HepG2 (cell line): Measurements from ENCODE around the gene RAB20. TPM values are rescaled to one million over a fixed set of nuclear protein-coding genes. Genes with fewer than 3 reads are reported as not detected.

Experiments
- ATAC-seq: fragments of 200-7000 bp; cut with Tn5 transposase; 3 replicates; pipeline ENCODE4 v1.9.1; 2020; ENCODE audit warnings: mild to moderate bottlenecking, moderate library complexity
- BruUV-seq: library from RNA; stranded (reverse); fragments of 400-500 nt; replicated peaks from 2 replicates; lab custom pipeline; 2021; lab: Mats Ljungman, UMichigan
- CTCF ChIA-PET: fragments of 300-600 bp; formaldehyde crosslinking; extraction: SDS; loops from one replicate; lab custom pipeline; 2021; ENCODE audit warnings: low total read pairs, inconsistent platforms, low intra/inter-chr PET ratio; lab: Yijun Ruan, JAX
- POLR2A ChIA-PET: fragments of 350-600 bp; sonication (Branson Sonifier 250); formaldehyde crosslinking; loops from one replicate; lab custom pipeline; 2020; ENCODE audit warnings: antibody characterized with exemption, inconsistent platforms; lab: Yijun Ruan, JAX
- DNase-seq: peaks from one replicate; pipeline ENCODE4 v3.0.0-alpha.2; 2015; ENCODE audit warnings: low spot score
- FAIRE-seq: peaks from 3 replicates; lab custom pipeline; 2011; peaks lifted over from hg19 to GRCh38; lab: Jason Lieb, UNC
- H2AFZ ChIP-seq: one replicate; pipeline ENCODE4 v1.6.1; 2011; ENCODE audit warnings: low read length, inconsistent platforms
- H3K27ac ChIP-seq: fragments of 300-600 bp; 3 replicates; pipeline ENCODE4 v1.8.0; 2011; ENCODE audit warnings: mixed run types, mild to moderate bottlenecking, mixed read lengths, low read length, inconsistent platforms; ENCODE audit not compliant: insufficient read depth; ENCODE audit errors: extremely low read length
- H3K27me3 ChIP-seq, 2 experiments: fragments of 200-600 bp in 1 of 2; 2 replicates in 1 of 2; 3 replicates in 1 of 2; pipeline versions ENCODE4 v1.6.0 to v1.8.0; 2011; ENCODE audit warnings: low read length in 2 of 2, mild to moderate bottlenecking in 2 of 2, moderate library complexity in 2 of 2, inconsistent platforms in 1 of 2; ENCODE audit not compliant: insufficient read depth in 2 of 2, control insufficient read depth in 1 of 2
- H3K36me3 ChIP-seq, 2 experiments: fragments of 200-600 bp in 1 of 2; replicated peaks in 1 of 2; 2 replicates in 1 of 2; 3 replicates in 1 of 2; pipeline versions ENCODE4 v1.5.1 to v1.8.0; 2011; ENCODE audit warnings: low read length in 2 of 2, inconsistent platforms in 1 of 2; ENCODE audit not compliant: insufficient read depth in 2 of 2, control insufficient read depth in 1 of 2
- H3K4me1 ChIP-seq: 2 replicates; pipeline ENCODE4 v1.5.1; 2012; ENCODE audit warnings: low read length, inconsistent platforms; ENCODE audit not compliant: insufficient read depth
- H3K4me2 ChIP-seq: 2 replicates; pipeline ENCODE4 v1.6.0; 2011; ENCODE audit warnings: low read depth, low read length, inconsistent platforms
- H3K4me3 ChIP-seq, 3 experiments: fragments of 200-600 bp in 1 of 3; sonication (generic), shearing (Covaris generic) in 1 of 3; replicated peaks in 1 of 3; 2 replicates each; pipeline ENCODE4 v1.5.1; 2011 to 2016; ENCODE audit warnings: low read length in 3 of 3, inconsistent platforms in 2 of 3, low read depth in 2 of 3, mild to moderate bottlenecking in 2 of 3, control low read depth in 1 of 3, mixed read lengths in 1 of 3; ENCODE audit not compliant: insufficient read depth in 1 of 3
- H3K79me2 ChIP-seq: one replicate; pipeline ENCODE4 v1.6.1; 2011; ENCODE audit warnings: low read length, inconsistent platforms; ENCODE audit not compliant: insufficient read depth
- H3K9ac ChIP-seq: 2 replicates; pipeline ENCODE4 v1.6.0; 2011; ENCODE audit warnings: mild to moderate bottlenecking, low read depth, low read length, inconsistent platforms; ENCODE audit not compliant: insufficient read depth
- H3K9me3 ChIP-seq: 2 replicates; pipeline ENCODE4 v1.5.1; 2012; ENCODE audit warnings: mild to moderate bottlenecking, low read length
- H4K20me1 ChIP-seq: 2 replicates; pipeline ENCODE4 v1.6.0; 2011; ENCODE audit warnings: inconsistent platforms, mild to moderate bottlenecking, low read length, moderate library complexity; ENCODE audit not compliant: insufficient read depth
- FOXA1 ChIP-seq, 2 experiments: fragments of 450-650 bp in 1 of 2; sonication (generic) in 1 of 2; formaldehyde crosslinking in 1 of 2; IDR thresholded peaks; 2 replicates each; pipeline versions ENCODE4 v1.4.0 to v1.6.1; 2016 to 2020; ENCODE audit warnings: missing genetic modification reagents in 1 of 2
- MBD4 ChIP-seq: IDR thresholded peaks from 2 replicates; pipeline ENCODE4 v1.6.1; 2012; ENCODE audit warnings: low read length, inconsistent platforms, borderline replicate concordance
- MYPOP ChIP-seq: sonication (generic); formaldehyde crosslinking; IDR thresholded peaks from 2 replicates; pipeline ENCODE4 v1.8.1; 2023; ENCODE audit warnings: mild to moderate bottlenecking, moderate library complexity, missing genetic modification reagents
- NFATC3 ChIP-seq: sonication (generic); formaldehyde crosslinking; IDR thresholded peaks from 2 replicates; pipeline ENCODE4 v1.5.1; 2020; ENCODE audit warnings: mild to moderate bottlenecking, missing genetic modification reagents
- ONECUT2 ChIP-seq: sonication (generic); formaldehyde crosslinking; IDR thresholded peaks from 2 replicates; pipeline ENCODE4 v1.4.0; 2020; ENCODE audit warnings: missing genetic modification reagents
- RAD21 ChIP-seq: fragments of 450-650 bp; formaldehyde crosslinking; IDR thresholded peaks from 2 replicates; pipeline ENCODE4 v1.5.0; 2020; ENCODE audit warnings: mild to moderate bottlenecking
- SNAPC2 ChIP-seq: sonication (generic); formaldehyde crosslinking; IDR thresholded peaks from 2 replicates; pipeline ENCODE4 v1.8.1; 2022; ENCODE audit warnings: mild to moderate bottlenecking, missing genetic modification reagents
- SP4 ChIP-seq: sonication (generic); formaldehyde crosslinking; IDR thresholded peaks from 2 replicates; pipeline ENCODE4 v1.8.1; 2023; ENCODE audit warnings: mild to moderate bottlenecking, missing genetic modification reagents
- SYNCRIP ChIP-seq: fragments of 200-400 bp; formaldehyde crosslinking; IDR thresholded peaks from 2 replicates; pipeline ENCODE4 v1.6.1; 2018; ENCODE audit warnings: mild to moderate bottlenecking, low read depth, low read length; ENCODE audit not compliant: insufficient read depth
- TCF7 ChIP-seq: sonication (generic); IDR thresholded peaks from 2 replicates; pipeline ENCODE4 v1.6.1; 2016; ENCODE audit warnings: antibody characterized with exemption, low read depth
- ZBTB10 ChIP-seq: sonication (generic); formaldehyde crosslinking; IDR thresholded peaks from 2 replicates; pipeline ENCODE4 v1.4.0; 2020; ENCODE audit warnings: missing genetic modification reagents, borderline replicate concordance
- ZFP36 ChIP-seq: fragments of 150-350 bp; IDR thresholded peaks from 2 replicates; pipeline ENCODE4 v1.6.1; 2018; ENCODE audit warnings: borderline replicate concordance, low read length, low read depth; ENCODE audit not compliant: partially characterized antibody
- ZFP37 ChIP-seq: sonication (generic); formaldehyde crosslinking; IDR thresholded peaks from 2 replicates; pipeline ENCODE4 v1.4.0; 2020; ENCODE audit warnings: missing genetic modification reagents, borderline replicate concordance
- ZNF556 ChIP-seq: sonication (generic); formaldehyde crosslinking; IDR thresholded peaks from 2 replicates; pipeline ENCODE4 v1.4.0; 2020; ENCODE audit warnings: mild to moderate bottlenecking, missing genetic modification reagents, borderline replicate concordance
- ZNF639 ChIP-seq: conservative IDR thresholded peaks from 2 replicates; pipeline ENCODE4 v1.6.1; 2018; ENCODE audit warnings: missing genetic modification reagents
- WGBS: methylation state at CpG from one replicate; pipeline ENCODE4 v1.1.6; 2017; ENCODE audit warnings: low lambda C conversion rate; 5-methylcytosine and 5-hydroxymethylcytosine counted together
- in situ Hi-C: cut with HindIII; loops from 2 replicates; pipeline ENCODE4 v1.10.0; 2017; ENCODE audit warnings: low pct_unique_long_range_greater_than_20kb; ENCODE audit not compliant: extremely low pct_ligation_motif_present
- intact Hi-C: fragments of 100-400 bp; cut with micrococcal nuclease; formaldehyde crosslinking; loops from one replicate; pipeline ENCODE4 v1.10.0; 2022; ENCODE audit not compliant: unreplicated experiment
- polyA plus RNA-seq, 8 experiments: library from polyadenylated mRNA; depleted of rRNA in 3 of 8; stranded (reverse) in 7 of 8; unstranded in 1 of 8; fragments of >200 nt; fragmentation: Illumina TruSeq in 4 of 8; extraction: Trizol in 4 of 8; gene quantifications; 2 replicates each; pipeline versions ENCODE4 v1.2.1 to v1.2.3, GENCODE V29; 2011 to 2016; ENCODE audit warnings: low read depth in 4 of 8, missing spikeins in 1 of 8, mixed read lengths in 1 of 8; ENCODE audit not compliant: insufficient read depth in 1 of 8
- total RNA-seq, 5 experiments: library from RNA; depleted of rRNA; stranded (reverse); fragments of >200 nt; fragmentation: Illumina TruSeq; extraction: Trizol; gene quantifications; 2 replicates each; pipeline ENCODE4 v1.2.3, GENCODE V29; 2016; ENCODE audit warnings: low read depth in 1 of 5

RAB20 gene
- total and polyA plus RNA-seq, 2 of the 13 experiments (the other 11 are each of a cell fraction or from before 2014, with no cell fraction given), result 15.6 to 30.5 TPM

GRCh38 chr13:110516500-110516899, 45.0 kb downstream of the RAB20 start:
- CTCF ChIA-PET, result no interaction called here
- BruUV-seq, result no TSS peak

GRCh38 chr13:110512198-110512740, 49.3 kb downstream of the RAB20 start:
- in situ Hi-C loops, result no loop called here
- Histone ChIP-seq H4K20me1 (no peaks in the 10 kb centered on the region), H3K9me3 (no peaks in the 10 kb centered on the region), H3K27ac (no peak overlapping the region), H2AFZ (no peak overlapping the region), H3K9ac (no peak overlapping the region), H3K79me2 (no peaks in the 10 kb centered on the region), H3K4me3 (no peak overlapping the region), H3K27me3 (no peaks in the 10 kb centered on the region), H3K4me1 (peaks cover 18% of the 10 kb centered on the region), H3K4me2 (no peak overlapping the region), H3K36me3 (no peaks in the 10 kb centered on the region)
- ATAC-seq (no peak; the same call in 2 of the 3 replicates), DNase-seq (no peak), FAIRE-seq (no peak)
- 69% methylated on average over 15 of the region's 17 CpGs for WGBS
- POLR2A ChIA-PET, result no interaction called here
- CTCF ChIA-PET, result no interaction called here
- intact Hi-C loops, result no loop called here
- BruUV-seq, result no TSS peak
- TF ChIP-seq RAD21 (CRISPR knock-in tag), result no peak
- TF ChIP-seq ZBTB10 (CRISPR knock-in tag), result no peak
- TF ChIP-seq NFATC3 (CRISPR knock-in tag), result no peak
- no peak for TF ChIP-seq SNAPC2 (CRISPR knock-in tag)
- TF ChIP-seq ZNF639 (CRISPR knock-in tag), result no peak
- TF ChIP-seq TCF7, result no peak
- TF ChIP-seq ZNF556 (CRISPR knock-in tag), result no peak
- TF ChIP-seq SYNCRIP, result no peak
- TF ChIP-seq MBD4, result no peak
- TF ChIP-seq SP4 (CRISPR knock-in tag), result no peak

More at GRCh38 chr13:110516500-110516899, 45.0 kb downstream of the RAB20 start:
- intact Hi-C loops (no loop called here), in situ Hi-C loops (no loop called here)
- Histone ChIP-seq H3K9ac (no peak overlapping the region), H3K27me3 (no peaks in the 10 kb centered on the region), H3K4me2 (no peak overlapping the region), H2AFZ (no peak overlapping the region), H4K20me1 (no peaks in the 10 kb centered on the region), H3K4me1 (no peaks in the 10 kb centered on the region), H3K9me3 (no peaks in the 10 kb centered on the region), H3K36me3 (peaks cover 3 to 16% of the 10 kb centered on the region in 2 experiments; a peak in 3 of 5 replicates), H3K4me3 (no peak overlapping the region), H3K27ac (no peak overlapping the region), H3K79me2 (no peaks in the 10 kb centered on the region)
- ATAC-seq (no peak), DNase-seq (no peak), FAIRE-seq (no peak)
- POLR2A ChIA-PET, result no interaction called here
- WGBS, result 73% methylated on average over 12 of the region's 12 CpGs
- no peak for TF ChIP-seq ONECUT2 (CRISPR knock-in tag)
- TF ChIP-seq ZFP37 (CRISPR knock-in tag), result no peak
- no peak for TF ChIP-seq FOXA1 (IDR thresholded peaks at IDR 0.05)
- TF ChIP-seq FOXA1 (CRISPR knock-in tag; IDR thresholded peaks at IDR 0.05), result no peak
- no peak for TF ChIP-seq ZFP36
- TF ChIP-seq MYPOP (CRISPR knock-in tag), result no peak
